ENCODE measurements around the gene MPRIP. TPM values are rescaled to one million over a fixed set of nuclear protein-coding genes. Genes with fewer than 3 reads are reported as not detected.

MPRIP gene
- total RNA-seq, 2 experiments from 2014 or later: 132 to 135 TPM

GRCh38 chr17:17164676-17165075, 122.4 kb downstream of the MPRIP start:
- H3K27ac Mint-ChIP-seq: no peak overlapping the region
- no peaks in the 10 kb centered on the region for H3K9me3 Mint-ChIP-seq
- H3K4me3 Mint-ChIP-seq: no peak overlapping the region
- CTCF ChIA-PET: interaction anchor here (1.1 to 1.6 kb wide), 4 partner anchors 13 to 449 kb away, joined by 3 to 5 read pairs (median 3); no protein-coding TSS in a partner anchor
- POLR2A ChIA-PET: interaction anchor here (1.4 kb wide), 1 partner anchor 13 kb away, joined by 6 read pairs; no protein-coding TSS in a partner anchor
- ATAC-seq (no peak), DNase-seq (no peak)
- H3K4me1 Mint-ChIP-seq (ENCODE audit: low read depth): no peaks in the 10 kb centered on the region
- peaks cover 13% of the 10 kb centered on the region for H3K36me3 Mint-ChIP-seq (ENCODE audit: low read depth)
- intact Hi-C loops (cut with micrococcal nuclease): no loop called here
- H3K27me3 Mint-ChIP-seq: no peaks in the 10 kb centered on the region
- TF ChIP-seq CTCF (IDR thresholded peaks at IDR 0.05): no peak

GRCh38 chr17:17165666-17166308, 123.5 kb downstream of the MPRIP start:
- ATAC-seq (no peak), DNase-seq (no peak)
- H3K9me3 Mint-ChIP-seq: no peaks in the 10 kb centered on the region
- TF ChIP-seq CTCF (IDR thresholded peaks at IDR 0.05): no peak
- H3K27me3 Mint-ChIP-seq: no peaks in the 10 kb centered on the region
- ChIA-PET POLR2A (no interaction called here), CTCF (no interaction called here)
- H3K4me1 Mint-ChIP-seq (ENCODE audit: low read depth): peaks cover 2% of the 10 kb centered on the region
- H3K36me3 Mint-ChIP-seq (ENCODE audit: low read depth): peaks cover 13% of the 10 kb centered on the region
- H3K4me3 Mint-ChIP-seq: no peak overlapping the region
- intact Hi-C loops (cut with micrococcal nuclease): no loop called here
- H3K27ac Mint-ChIP-seq: no peak overlapping the region

GRCh38 chr17:17166446-17166845, 124.2 kb downstream of the MPRIP start:
- Mint-ChIP-seq H3K4me1 (ENCODE audit: low read depth) (peaks cover 8% of the 10 kb centered on the region), H3K9me3 (no peaks in the 10 kb centered on the region), H3K27me3 (no peaks in the 10 kb centered on the region), H3K36me3 (ENCODE audit: low read depth) (peaks cover 13% of the 10 kb centered on the region), H3K27ac (peak overlapping the region; percentile 2), H3K4me3 (no peak overlapping the region)
- no peak for DNase-seq
- ChIA-PET POLR2A (no interaction called here), CTCF (no interaction called here)
- intact Hi-C loops (cut with micrococcal nuclease): no loop called here
- ATAC-seq: no peak
- TF ChIP-seq CTCF (IDR thresholded peaks at IDR 0.05): no peak

GRCh38 chr17:17167356-17167755, 125.1 kb downstream of the MPRIP start:
- POLR2A ChIA-PET: no interaction called here
- no peak for TF ChIP-seq CTCF (IDR thresholded peaks at IDR 0.05)
- Mint-ChIP-seq H3K36me3 (ENCODE audit: low read depth) (peaks cover 13% of the 10 kb centered on the region), H3K4me3 (no peak overlapping the region), H3K9me3 (no peaks in the 10 kb centered on the region), H3K27ac (no peak overlapping the region), H3K27me3 (no peaks in the 10 kb centered on the region), H3K4me1 (ENCODE audit: low read depth) (peaks cover 13% of the 10 kb centered on the region)
- intact Hi-C loops (cut with micrococcal nuclease): no loop called here
- no peak for DNase-seq
- ATAC-seq: no peak
- CTCF ChIA-PET: interaction anchor here (1.2 kb wide), 1 partner anchor 12 kb away, joined by 3 read pairs; no protein-coding TSS in a partner anchor

- ATAC-seq: no peak
- CTCF ChIA-PET: interaction anchor here (1.2 kb wide), 1 partner anchor 13 kb away, joined by 3 read pairs; no protein-coding TSS in a partner anchor
- intact Hi-C loops (cut with micrococcal nuclease): no loop called here
- DNase-seq: no peak
- H3K27ac Mint-ChIP-seq: no peak overlapping the region
- POLR2A ChIA-PET: no interaction called here
- no peak overlapping the region for H3K4me3 Mint-ChIP-seq
- TF ChIP-seq CTCF (IDR thresholded peaks at IDR 0.05): no peak
- H3K4me1 Mint-ChIP-seq (ENCODE audit: low read depth): peaks cover 13% of the 10 kb centered on the region
- no peaks in the 10 kb centered on the region for H3K9me3 Mint-ChIP-seq
- no peaks in the 10 kb centered on the region for H3K27me3 Mint-ChIP-seq
- H3K36me3 Mint-ChIP-seq (ENCODE audit: low read depth): peaks cover 14% of the 10 kb centered on the region
These were observed 125.7 kb downstream of the MPRIP start for GRCh38 chr17:17167986-17168385.

Measured in activated CD8-positive, alpha-beta T cell treated with anti-CD3 and anti-CD28 coated beads for 36 hours (primary cell).